ENCODE measurements around the gene GRIN3A.

The GRIN3A gene

GRCh38 chr9:101650142-101650541 lies 88.3 kb downstream of the GRIN3A start:
- no peak overlapping the region for H3K4ac ChIP-seq (ENCODE audit: low read depth in 1 of 2, low read length in 2 of 2)
- H2AK5ac ChIP-seq (ENCODE audit: low read length, severe bottlenecking) = no peak overlapping the region
- H3K36me3 ChIP-seq (ENCODE audit: control insufficient read depth in 1 of 2, insufficient read depth in 2 of 2, low read depth in 1 of 2, low read length in 2 of 2) = no peaks in the 10 kb centered on the region
- no peak overlapping the region for H3K4me3 ChIP-seq (ENCODE audit: insufficient read depth in 1 of 2, low read depth in 1 of 2, low read length in 2 of 2)
- no peak overlapping the region for H2BK120ac ChIP-seq (ENCODE audit: low read depth, low read length)
- H3K18ac ChIP-seq (ENCODE audit: low read depth in 1 of 2, low read length in 2 of 2) = no peak overlapping the region
- no peak overlapping the region for H3K27ac ChIP-seq (ENCODE audit: low read length, poor library complexity, severe bottlenecking)
- H4K91ac ChIP-seq (ENCODE audit: low read length) = no peak overlapping the region
- WGBS = 57% methylated on average over 1 of the region's 1 CpG
- no peaks in the 10 kb centered on the region for H3K79me1 ChIP-seq (replicated peaks; ENCODE audit: low read length, poor library complexity, severe bottlenecking)
- H2AFZ ChIP-seq (ENCODE audit: low read depth, low read length) = no peak overlapping the region
- no peak overlapping the region for H2BK12ac ChIP-seq (ENCODE audit: low read length in 2 of 2)
- H3K9ac ChIP-seq (ENCODE audit: low read length) = no peak overlapping the region
- no peaks in the 10 kb centered on the region for H3K27me3 ChIP-seq (ENCODE audit: control insufficient read depth in 1 of 2, insufficient read depth in 1 of 2, low read length in 2 of 2)
- H4K8ac ChIP-seq (ENCODE audit: low read length) = no peak overlapping the region
- no peaks in the 10 kb centered on the region for H3K4me1 ChIP-seq (ENCODE audit: control insufficient read depth, insufficient read depth, low read depth, low read length)
- no peaks in the 10 kb centered on the region for H3K9me3 ChIP-seq (ENCODE audit: control insufficient read depth, low read length)
- no peak overlapping the region for H2BK15ac ChIP-seq (ENCODE audit: low read depth, poor library complexity, severe bottlenecking)
- no peak overlapping the region for H2BK5ac ChIP-seq (ENCODE audit: low read depth, low read length, poor library complexity, severe bottlenecking)
- H3K4me2 ChIP-seq (ENCODE audit: low read length, poor library complexity, severe bottlenecking) = no peak overlapping the region
- no peak overlapping the region for H3K23ac ChIP-seq (ENCODE audit: low read length in 2 of 2)
- H3K14ac ChIP-seq (ENCODE audit: low read length in 2 of 2) = no peak overlapping the region
- DNase-seq = no peak

- Histone ChIP-seq H3K18ac (ENCODE audit: low read depth in 1 of 2, low read length in 2 of 2) (no peak overlapping the region), H3K27ac (ENCODE audit: low read length, poor library complexity, severe bottlenecking) (no peak overlapping the region), H3K9ac (ENCODE audit: low read length) (no peak overlapping the region), H4K91ac (ENCODE audit: low read length) (no peak overlapping the region), H2AK5ac (ENCODE audit: low read length, severe bottlenecking) (no peak overlapping the region), H4K8ac (ENCODE audit: low read length) (no peak overlapping the region), H3K27me3 (ENCODE audit: control insufficient read depth in 1 of 2, insufficient read depth in 1 of 2, low read length in 2 of 2) (no peaks in the 10 kb centered on the region), H3K36me3 (ENCODE audit: control insufficient read depth in 1 of 2, insufficient read depth in 2 of 2, low read depth in 1 of 2, low read length in 2 of 2) (no peaks in the 10 kb centered on the region), H2BK5ac (ENCODE audit: low read depth, low read length, poor library complexity, severe bottlenecking) (no peak overlapping the region), H3K4me2 (ENCODE audit: low read length, poor library complexity, severe bottlenecking) (no peak overlapping the region), H3K14ac (ENCODE audit: low read length in 2 of 2) (no peak overlapping the region), H2BK120ac (ENCODE audit: low read depth, low read length) (no peak overlapping the region), H3K4me1 (ENCODE audit: control insufficient read depth, insufficient read depth, low read depth, low read length) (no peaks in the 10 kb centered on the region), H3K4ac (ENCODE audit: low read depth in 1 of 2, low read length in 2 of 2) (no peak overlapping the region), H2BK12ac (ENCODE audit: low read length in 2 of 2) (no peak overlapping the region), H2AFZ (ENCODE audit: low read depth, low read length) (no peak overlapping the region), H3K9me3 (ENCODE audit: control insufficient read depth, low read length) (no peaks in the 10 kb centered on the region), H3K79me1 (replicated peaks; ENCODE audit: low read length, poor library complexity, severe bottlenecking) (no peaks in the 10 kb centered on the region), H3K4me3 (ENCODE audit: insufficient read depth in 1 of 2, low read depth in 1 of 2, low read length in 2 of 2) (no peak overlapping the region), H2BK15ac (ENCODE audit: low read depth, poor library complexity, severe bottlenecking) (no peak overlapping the region), H3K23ac (ENCODE audit: low read length in 2 of 2) (no peak overlapping the region)
- WGBS = no CpG with 5 or more reads among the region's 1 CpG
- no peak for DNase-seq
These were observed 90.0 kb downstream of the GRIN3A start for GRCh38 chr9:101648493-101648892.

- H2BK5ac ChIP-seq (ENCODE audit: low read depth, low read length, poor library complexity, severe bottlenecking) = no peak overlapping the region
- no peaks in the 10 kb centered on the region for H3K4me1 ChIP-seq (ENCODE audit: control insufficient read depth, insufficient read depth, low read depth, low read length)
These were observed 98.4 kb downstream of the GRIN3A start for GRCh38 chr9:101639785-101640665.

GRCh38 chr9:101639311-101639710 lies 99.1 kb downstream of the GRIN3A start:
- Histone ChIP-seq H2BK5ac (ENCODE audit: low read depth, low read length, poor library complexity, severe bottlenecking) (no peak overlapping the region), H3K4ac (ENCODE audit: low read depth in 1 of 2, low read length in 2 of 2) (no peak overlapping the region), H2BK15ac (ENCODE audit: low read depth, poor library complexity, severe bottlenecking) (no peak overlapping the region), H3K4me2 (ENCODE audit: low read length, poor library complexity, severe bottlenecking) (no peak overlapping the region), H4K8ac (ENCODE audit: low read length) (no peak overlapping the region), H2BK120ac (ENCODE audit: low read depth, low read length) (no peak overlapping the region), H3K9me3 (ENCODE audit: control insufficient read depth, low read length) (peaks cover 10% of the 10 kb centered on the region), H2AFZ (ENCODE audit: low read depth, low read length) (no peak overlapping the region), H3K27ac (ENCODE audit: low read length, poor library complexity, severe bottlenecking) (no peak overlapping the region), H2AK5ac (ENCODE audit: low read length, severe bottlenecking) (no peak overlapping the region), H3K4me3 (ENCODE audit: insufficient read depth in 1 of 2, low read depth in 1 of 2, low read length in 2 of 2) (no peak overlapping the region), H4K91ac (ENCODE audit: low read length) (no peak overlapping the region), H3K9ac (ENCODE audit: low read length) (no peak overlapping the region), H3K18ac (ENCODE audit: low read depth in 1 of 2, low read length in 2 of 2) (no peak overlapping the region), H3K23ac (ENCODE audit: low read length in 2 of 2) (no peak overlapping the region), H3K4me1 (ENCODE audit: control insufficient read depth, insufficient read depth, low read depth, low read length) (no peaks in the 10 kb centered on the region), H3K79me1 (replicated peaks; ENCODE audit: low read length, poor library complexity, severe bottlenecking) (no peaks in the 10 kb centered on the region), H3K36me3 (ENCODE audit: control insufficient read depth in 1 of 2, insufficient read depth in 2 of 2, low read depth in 1 of 2, low read length in 2 of 2) (no peaks in the 10 kb centered on the region), H2BK12ac (ENCODE audit: low read length in 2 of 2) (no peak overlapping the region), H3K27me3 (ENCODE audit: control insufficient read depth in 1 of 2, insufficient read depth in 1 of 2, low read length in 2 of 2) (no peaks in the 10 kb centered on the region), H3K14ac (ENCODE audit: low read length in 2 of 2) (no peak overlapping the region)
- WGBS = 20% methylated on average over 1 of the region's 1 CpG
- DNase-seq = no peak

More at GRCh38 chr9:101639785-101640665, 98.4 kb downstream of the GRIN3A start:
- Histone ChIP-seq H2BK120ac (ENCODE audit: low read depth, low read length) (no peak overlapping the region), H4K8ac (ENCODE audit: low read length) (no peak overlapping the region), H3K23ac (ENCODE audit: low read length in 2 of 2) (no peak overlapping the region), H3K4me2 (ENCODE audit: low read length, poor library complexity, severe bottlenecking) (no peak overlapping the region), H3K79me1 (replicated peaks; ENCODE audit: low read length, poor library complexity, severe bottlenecking) (no peaks in the 10 kb centered on the region), H2AK5ac (ENCODE audit: low read length, severe bottlenecking) (no peak overlapping the region), H3K4ac (ENCODE audit: low read depth in 1 of 2, low read length in 2 of 2) (no peak overlapping the region), H3K27ac (ENCODE audit: low read length, poor library complexity, severe bottlenecking) (no peak overlapping the region), H3K4me3 (ENCODE audit: insufficient read depth in 1 of 2, low read depth in 1 of 2, low read length in 2 of 2) (no peak overlapping the region), H3K14ac (ENCODE audit: low read length in 2 of 2) (no peak overlapping the region), H3K18ac (ENCODE audit: low read depth in 1 of 2, low read length in 2 of 2) (no peak overlapping the region), H2AFZ (ENCODE audit: low read depth, low read length) (no peak overlapping the region), H4K91ac (ENCODE audit: low read length) (no peak overlapping the region), H3K9me3 (ENCODE audit: control insufficient read depth, low read length) (peaks cover 10% of the 10 kb centered on the region), H3K9ac (ENCODE audit: low read length) (no peak overlapping the region), H3K36me3 (ENCODE audit: control insufficient read depth in 1 of 2, insufficient read depth in 2 of 2, low read depth in 1 of 2, low read length in 2 of 2) (no peaks in the 10 kb centered on the region), H3K27me3 (ENCODE audit: control insufficient read depth in 1 of 2, insufficient read depth in 1 of 2, low read length in 2 of 2) (no peaks in the 10 kb centered on the region), H2BK12ac (ENCODE audit: low read length in 2 of 2) (no peak overlapping the region), H2BK15ac (ENCODE audit: low read depth, poor library complexity, severe bottlenecking) (no peak overlapping the region)
- 83% methylated on average over 1 of the region's 2 CpGs for WGBS
- DNase-seq = no peak
